Glutamatergic neuron (in vitro differentiated cells): ENCODE data around the gene AP3D1. TPM values are rescaled to one million over a fixed set of nuclear protein-coding genes. Genes with fewer than 3 reads are reported as not detected.

Experiments
- DNase-seq: peaks from one replicate; pipeline ENCODE4 v3.0.0; 2022
- H3K27ac Mint-ChIP-seq: one replicate; pipeline ENCODE4 v1.8.0; 2020; ENCODE audit warnings: mild to moderate bottlenecking, mixed read lengths, inconsistent platforms; ENCODE audit not compliant: unreplicated experiment
- H3K27me3 Mint-ChIP-seq: one replicate; pipeline ENCODE4 v1.8.0; 2020; ENCODE audit warnings: mild to moderate bottlenecking, moderate library complexity, mixed read lengths, inconsistent platforms; ENCODE audit not compliant: unreplicated experiment
- H3K36me3 Mint-ChIP-seq: one replicate; pipeline ENCODE4 v1.8.0; 2020; ENCODE audit warnings: mild to moderate bottlenecking, mixed read lengths, inconsistent platforms; ENCODE audit not compliant: unreplicated experiment
- H3K4me1 Mint-ChIP-seq: one replicate; pipeline ENCODE4 v1.8.0; 2020; ENCODE audit warnings: mild to moderate bottlenecking, low read depth, mixed read lengths, inconsistent platforms; ENCODE audit not compliant: unreplicated experiment
- H3K4me3 Mint-ChIP-seq: one replicate; pipeline ENCODE4 v1.8.0; 2020; ENCODE audit warnings: mild to moderate bottlenecking, mixed read lengths, inconsistent platforms; ENCODE audit not compliant: unreplicated experiment
- H3K9me3 Mint-ChIP-seq: one replicate; pipeline ENCODE4 v1.8.0; 2020; ENCODE audit warnings: mild to moderate bottlenecking, moderate library complexity, mixed read lengths, inconsistent platforms; ENCODE audit not compliant: unreplicated experiment
- total RNA-seq: library from RNA; stranded (reverse); fragmentation: NEBNext Ultra II Directional; extraction: Animal tissue kit (Norgen Biotek cat#: 25700); gene quantifications from one replicate; pipeline ENCODE4 v1.2.1, GENCODE V29; 2021; ENCODE audit not compliant: unreplicated experiment
- TF ChIP-seq, protein P1 (sequence below): fragments of 200-600 bp; sonication (generic); IDR thresholded peaks from one replicate; pipeline ENCODE4 v1.5.0; 2021; ENCODE audit not compliant: partially characterized antibody, unreplicated experiment

Gene AP3D1
- total RNA-seq, 1 donor from 2014 or later = 133 TPM

DNA sequence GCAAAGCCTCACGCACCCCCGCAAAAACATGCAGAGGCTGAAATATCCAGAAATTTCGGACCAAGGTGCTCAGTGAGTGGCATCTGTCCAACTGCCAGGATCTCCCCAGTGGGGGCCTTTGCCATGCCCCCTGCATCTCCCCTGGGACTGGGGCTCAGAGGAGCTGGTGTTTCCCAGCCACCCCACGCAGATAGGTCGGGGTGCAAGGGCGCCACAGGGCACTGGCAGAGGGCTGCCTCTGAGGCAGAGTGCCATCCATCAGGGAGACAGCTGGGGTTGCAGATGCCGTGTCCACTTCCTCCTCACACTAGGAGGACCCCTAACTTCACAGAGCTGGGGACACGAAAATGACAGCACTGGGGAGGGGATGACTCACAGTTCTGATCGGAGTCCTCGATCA, 28.4 kb downstream of the AP3D1 start:
- no peaks in the 10 kb centered on the region for H3K36me3 Mint-ChIP-seq

DNA sequence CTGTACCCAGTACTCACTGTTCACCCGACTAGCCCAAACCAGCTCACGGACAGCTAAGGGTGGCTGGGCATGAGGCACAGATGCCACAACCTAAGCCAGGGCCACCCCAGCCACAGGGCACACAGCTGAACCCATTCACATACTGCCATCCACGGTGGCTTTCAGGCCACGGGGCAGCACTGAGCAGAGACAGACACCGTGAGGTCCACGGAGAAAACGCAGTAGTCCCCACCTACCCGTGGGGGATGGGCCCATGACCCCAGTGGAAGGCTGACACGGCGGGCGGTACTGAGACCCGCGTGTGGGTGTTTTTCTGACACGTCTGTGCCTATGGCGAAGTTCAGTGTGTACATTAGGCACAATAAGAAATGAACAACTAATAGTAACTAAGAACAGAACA, 29.1 kb downstream of the AP3D1 start:
- no peaks in the 10 kb centered on the region for H3K36me3 Mint-ChIP-seq
- no peaks in the 10 kb centered on the region for H3K4me1 Mint-ChIP-seq
- H3K4me3 Mint-ChIP-seq = no peak overlapping the region
- no peak overlapping the region for H3K27ac Mint-ChIP-seq
- TF ChIP-seq, protein P1, sequence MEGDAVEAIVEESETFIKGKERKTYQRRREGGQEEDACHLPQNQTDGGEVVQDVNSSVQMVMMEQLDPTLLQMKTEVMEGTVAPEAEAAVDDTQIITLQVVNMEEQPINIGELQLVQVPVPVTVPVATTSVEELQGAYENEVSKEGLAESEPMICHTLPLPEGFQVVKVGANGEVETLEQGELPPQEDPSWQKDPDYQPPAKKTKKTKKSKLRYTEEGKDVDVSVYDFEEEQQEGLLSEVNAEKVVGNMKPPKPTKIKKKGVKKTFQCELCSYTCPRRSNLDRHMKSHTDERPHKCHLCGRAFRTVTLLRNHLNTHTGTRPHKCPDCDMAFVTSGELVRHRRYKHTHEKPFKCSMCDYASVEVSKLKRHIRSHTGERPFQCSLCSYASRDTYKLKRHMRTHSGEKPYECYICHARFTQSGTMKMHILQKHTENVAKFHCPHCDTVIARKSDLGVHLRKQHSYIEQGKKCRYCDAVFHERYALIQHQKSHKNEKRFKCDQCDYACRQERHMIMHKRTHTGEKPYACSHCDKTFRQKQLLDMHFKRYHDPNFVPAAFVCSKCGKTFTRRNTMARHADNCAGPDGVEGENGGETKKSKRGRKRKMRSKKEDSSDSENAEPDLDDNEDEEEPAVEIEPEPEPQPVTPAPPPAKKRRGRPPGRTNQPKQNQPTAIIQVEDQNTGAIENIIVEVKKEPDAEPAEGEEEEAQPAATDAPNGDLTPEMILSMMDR = no peak
- H3K27me3 Mint-ChIP-seq = no peaks in the 10 kb centered on the region
- H3K9me3 Mint-ChIP-seq = peaks cover 2% of the 10 kb centered on the region
- DNase-seq = no peak

More for the DNA sequence above, 28.4 kb downstream of the AP3D1 start:
- H3K27me3 Mint-ChIP-seq = no peaks in the 10 kb centered on the region
- no peaks in the 10 kb centered on the region for H3K4me1 Mint-ChIP-seq
- no peak overlapping the region for H3K27ac Mint-ChIP-seq
- peaks cover 2% of the 10 kb centered on the region for H3K9me3 Mint-ChIP-seq
- no peak overlapping the region for H3K4me3 Mint-ChIP-seq
- TF ChIP-seq, protein P1 = no peak
- no peak for DNase-seq

DNA sequence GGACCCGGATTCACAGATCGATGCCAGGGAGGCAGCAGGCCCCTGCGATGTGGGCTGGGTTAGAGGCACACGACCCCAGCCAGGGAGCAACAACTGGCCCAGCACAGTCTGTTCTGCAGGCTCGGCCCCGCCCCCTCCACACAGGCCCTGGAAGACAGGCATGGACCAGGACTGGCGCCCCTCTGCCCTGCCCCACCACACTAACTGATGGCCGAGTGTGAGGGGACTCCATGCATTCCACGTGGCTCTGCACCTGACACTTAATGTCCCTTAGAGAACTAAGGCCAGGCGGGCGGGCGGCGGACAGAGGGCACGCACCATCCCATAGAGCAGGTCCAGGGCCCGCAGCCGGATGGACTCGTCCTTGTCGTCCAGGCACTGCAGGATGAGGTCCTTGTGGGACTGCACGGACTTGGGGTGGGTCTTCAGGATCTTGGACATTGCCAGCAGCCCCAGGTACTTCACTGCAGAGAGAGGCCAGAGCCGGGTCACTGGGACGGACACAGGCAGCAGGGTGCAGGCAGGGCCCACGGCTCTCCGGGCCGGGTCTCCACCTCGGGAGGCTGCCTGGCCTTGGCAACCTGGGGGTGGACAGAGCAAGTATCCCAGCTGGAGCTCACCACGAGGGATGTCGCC, 29.8 kb downstream of the AP3D1 start:
- Mint-ChIP-seq H3K36me3 (no peaks in the 10 kb centered on the region), H3K27ac (no peak overlapping the region)

DNA sequence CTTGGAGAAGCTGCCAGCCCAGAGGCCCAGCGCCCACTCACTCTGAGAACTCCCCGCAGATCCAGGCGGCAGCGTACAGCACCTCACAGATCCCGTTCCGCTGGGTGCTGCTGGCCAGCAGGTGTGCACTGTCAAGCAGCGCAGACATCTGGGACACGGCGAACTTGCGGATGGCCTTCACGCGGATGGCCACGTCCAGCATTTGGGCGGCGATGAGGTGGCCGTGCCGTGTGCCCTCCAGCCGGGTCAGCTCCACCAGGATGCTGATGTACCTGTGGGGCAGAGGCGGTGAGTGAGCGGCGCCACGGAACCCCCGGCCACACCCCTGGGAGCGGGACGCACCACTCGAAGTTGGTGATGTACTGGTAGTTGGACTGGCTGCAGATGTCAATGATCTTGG, 30.5 kb downstream of the AP3D1 start:
- Mint-ChIP-seq H3K27ac (no peak overlapping the region), H3K27me3 (no peaks in the 10 kb centered on the region), H3K4me3 (no peak overlapping the region), H3K9me3 (peaks cover 3% of the 10 kb centered on the region), H3K4me1 (no peaks in the 10 kb centered on the region), H3K36me3 (no peaks in the 10 kb centered on the region)
- TF ChIP-seq, protein P1 = no peak
- no peak for DNase-seq

More for the DNA sequence above, 29.8 kb downstream of the AP3D1 start:
- H3K4me3 Mint-ChIP-seq = no peak overlapping the region
- DNase-seq = no peak
- TF ChIP-seq, protein P1 = no peak
- no peaks in the 10 kb centered on the region for H3K4me1 Mint-ChIP-seq
- peaks cover 2% of the 10 kb centered on the region for H3K9me3 Mint-ChIP-seq
- H3K27me3 Mint-ChIP-seq = no peaks in the 10 kb centered on the region

DNA sequence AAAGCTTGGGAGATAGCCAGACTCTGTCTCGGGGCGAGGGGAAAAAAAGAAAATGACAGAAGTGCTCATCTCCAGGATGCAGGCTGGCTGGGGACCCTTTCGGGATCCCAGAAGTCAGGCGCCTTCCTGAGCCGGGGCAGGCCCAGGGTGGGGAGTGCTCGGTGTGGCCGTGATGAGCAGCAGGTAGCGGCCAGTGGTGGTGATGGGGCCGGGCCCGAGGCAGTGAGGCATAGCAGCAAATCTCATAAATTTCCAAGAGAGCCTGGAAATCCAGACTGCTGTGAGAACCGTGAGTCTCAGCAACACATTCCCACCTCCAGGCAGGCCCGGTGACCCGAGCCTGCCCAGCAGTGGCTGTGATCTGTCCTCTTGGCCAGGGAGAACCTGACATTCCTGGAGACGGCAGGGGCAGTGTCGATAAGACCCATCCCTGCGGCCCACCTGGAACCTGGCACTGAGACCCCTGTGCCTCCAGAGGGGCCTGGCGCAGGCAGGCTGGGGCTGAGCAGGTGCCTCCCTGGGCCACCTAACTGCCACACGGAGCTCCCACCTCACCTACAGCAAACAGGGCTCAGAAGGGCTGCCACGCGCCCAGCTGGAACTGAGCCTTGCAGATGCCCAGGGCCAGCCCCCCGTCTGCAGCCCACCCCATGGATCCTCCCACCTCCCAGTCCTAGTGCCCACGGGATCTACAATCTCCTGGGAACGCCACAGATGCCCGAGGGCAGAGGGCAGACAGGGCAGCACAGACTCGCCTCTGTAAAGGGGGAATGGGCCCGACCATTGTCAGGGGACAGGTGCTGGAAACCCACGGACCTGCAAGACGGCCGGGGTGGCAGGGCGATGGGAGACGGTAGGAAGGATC, 31.2 kb downstream of the AP3D1 start:
- Mint-ChIP-seq H3K27ac (no peak overlapping the region), H3K4me1 (no peaks in the 10 kb centered on the region), H3K9me3 (peaks cover 3% of the 10 kb centered on the region), H3K4me3 (no peak overlapping the region), H3K27me3 (no peaks in the 10 kb centered on the region), H3K36me3 (no peaks in the 10 kb centered on the region)
- DNase-seq = no peak
- TF ChIP-seq, protein P1 = no peak
